K562 (cell line): ENCODE data around the gene ZNF747. TPM values are rescaled to one million over a fixed set of nuclear protein-coding genes. Genes with fewer than 3 reads are reported as not detected.

Experiments used
- ATAC-seq: fragments of 200-7000 bp; cut with Tn5 transposase; 3 replicates; pipeline ENCODE4 v1.9.1; 2020; ENCODE audit warnings: moderate library complexity
- BruUV-seq: library from RNA; stranded (reverse); fragments of 400-500 nt; replicated peaks from 2 replicates; lab custom pipeline; 2021; lab: Mats Ljungman, UMichigan
- CTCF ChIA-PET: fragments of 300-600 bp; formaldehyde crosslinking; extraction: SDS; loops from one replicate; lab custom pipeline; 2021; ENCODE audit warnings: low intra/inter-chr PET ratio; lab: Yijun Ruan, JAX
- POLR2A ChIA-PET: fragments of 300-600, 350-650 bp; sonication (Branson Sonifier 250); formaldehyde crosslinking; extraction: SDS; loops from one replicate; lab custom pipeline; 2021; ENCODE audit warnings: antibody characterized with exemption, inconsistent platforms; lab: Yijun Ruan, JAX
- DNase-seq, 4 experiments: peaks; one replicate each; pipeline versions ENCODE4 v3.0.0 to v3.0.0-alpha.2; 2011 to 2018; ENCODE audit warnings: low spot score in 3 of 4, mixed read lengths in 3 of 4; ENCODE audit errors: extremely low read depth in 1 of 4
- FAIRE-seq: peaks from 2 replicates; lab custom pipeline; 2011; peaks lifted over from hg19 to GRCh38; lab: Jason Lieb, UNC
- H2AFZ ChIP-seq: 2 replicates; pipeline ENCODE4 v1.6.0; 2011; ENCODE audit warnings: low read depth, low read length, control low read depth, inconsistent platforms
- H3K27ac ChIP-seq: fragments of 200-600 bp; 3 replicates; pipeline ENCODE4 v1.8.0; 2011; ENCODE audit warnings: low read depth, mild to moderate bottlenecking, control low read depth, inconsistent platforms, low read length, moderate library complexity, mixed read lengths; ENCODE audit errors: extremely low read depth
- H3K27me3 ChIP-seq, 2 experiments: fragments of 300-600 bp in 1 of 2; 2 replicates in 1 of 2; 3 replicates in 1 of 2; pipeline versions ENCODE4 v1.6.0 to v1.8.0; 2011; ENCODE audit warnings: inconsistent platforms in 2 of 2, low read length in 2 of 2, mild to moderate bottlenecking in 1 of 2, mixed read lengths in 1 of 2, moderate library complexity in 1 of 2; ENCODE audit not compliant: control insufficient read depth in 2 of 2, insufficient read depth in 2 of 2
- H3K36me3 ChIP-seq: fragments of 300-600 bp; 3 replicates; pipeline ENCODE4 v1.8.0; 2011; ENCODE audit warnings: mild to moderate bottlenecking, low read length, inconsistent platforms; ENCODE audit not compliant: control insufficient read depth, insufficient read depth
- H3K4me1 ChIP-seq, 2 experiments: fragments of 200-600 bp in 1 of 2; replicated peaks in 1 of 2; 2 replicates in 1 of 2; 3 replicates in 1 of 2; pipeline versions ENCODE4 v1.5.1 to v1.8.0; 2011; ENCODE audit warnings: inconsistent platforms in 2 of 2, low read length in 2 of 2, mild to moderate bottlenecking in 1 of 2, mixed read lengths in 1 of 2, moderate library complexity in 1 of 2; ENCODE audit not compliant: control insufficient read depth in 2 of 2, insufficient read depth in 2 of 2
- H3K4me2 ChIP-seq: 2 replicates; pipeline ENCODE4 v1.6.1; 2011; ENCODE audit warnings: low read length, control low read depth, inconsistent platforms, mixed read lengths; ENCODE audit not compliant: insufficient read depth
- H3K4me3 ChIP-seq: fragments of 200-600 bp; sonication (generic), shearing (Covaris generic); 2 replicates; pipeline ENCODE4 v1.5.1; 2016; ENCODE audit warnings: control low read depth, inconsistent platforms
- H3K79me2 ChIP-seq: fragments of 200-600 bp; 3 replicates; pipeline ENCODE4 v1.8.0; 2011; ENCODE audit warnings: low read length, inconsistent platforms; ENCODE audit not compliant: control insufficient read depth, insufficient read depth
- H3K9ac ChIP-seq, 2 experiments: 2 replicates each; pipeline versions ENCODE4 v1.6.0 to v1.6.1; 2011; ENCODE audit warnings: low read depth in 2 of 2, low read length in 2 of 2, control low read depth in 1 of 2, inconsistent platforms in 1 of 2, mild to moderate bottlenecking in 1 of 2, mixed read lengths in 1 of 2; ENCODE audit not compliant: insufficient read depth in 1 of 2
- H3K9me1 ChIP-seq: one replicate; pipeline ENCODE4 v1.6.0; 2011; ENCODE audit warnings: inconsistent platforms, mild to moderate bottlenecking, low read length, moderate library complexity; ENCODE audit not compliant: control insufficient read depth, insufficient read depth
- H3K9me3 ChIP-seq: replicated peaks from 2 replicates; pipeline ENCODE4 v1.5.1; 2011; ENCODE audit warnings: low read depth, low read length, inconsistent platforms; ENCODE audit not compliant: control insufficient read depth, insufficient read depth
- H4K20me1 ChIP-seq: replicated peaks from 2 replicates; pipeline ENCODE4 v1.6.1; 2011; ENCODE audit warnings: low read length, inconsistent platforms, mixed read lengths; ENCODE audit not compliant: control insufficient read depth, insufficient read depth
- ARNT ChIP-seq, 2 experiments: fragments of 450-650 bp; IDR thresholded peaks; 2 replicates each; pipeline ENCODE4 v1.6.1; 2016; ENCODE audit warnings: mild to moderate bottlenecking in 1 of 2
- BRD4 ChIP-seq: fragments of 200-600 bp; sonication (generic); IDR thresholded peaks from 2 replicates; pipeline ENCODE4 v1.6.1; 2017; ENCODE audit warnings: inconsistent platforms
- CEBPG ChIP-seq, 3 experiments: fragments of 200-800 bp in 1 of 3; sonication (Bioruptor generic) in 1 of 3; sonication (generic) in 1 of 3; formaldehyde crosslinking in 1 of 3; IDR thresholded peaks in 2 of 3; conservative IDR thresholded peaks in 1 of 3; 2 replicates each; pipeline versions ENCODE4 v1.6.1 to v1.8.0; 2016 to 2022; ENCODE audit warnings: missing compliant biosample characterization in 2 of 3, missing genetic modification characterization in 2 of 3, mild to moderate bottlenecking in 1 of 3, missing genetic modification reagents in 1 of 3
- NR2C2 ChIP-seq, 2 experiments: fragments of 200-800 bp in 1 of 2; sonication (Bioruptor generic) in 1 of 2; sonication (generic) in 1 of 2; formaldehyde crosslinking in 1 of 2; IDR thresholded peaks; 2 replicates each; pipeline versions ENCODE4 v1.6.1 to v1.8.0; 2016 to 2022; ENCODE audit warnings: mild to moderate bottlenecking in 1 of 2, missing compliant biosample characterization in 1 of 2, missing genetic modification characterization in 1 of 2, missing genetic modification reagents in 1 of 2
- RHOXF2B ChIP-seq: fragments of 250-450 bp; sonication (Bioruptor Pico); conservative IDR thresholded peaks from 2 replicates; pipeline ENCODE4 v1.5.1; 2021
- ZNF253 ChIP-seq: fragments of 250-450 bp; sonication (Bioruptor Pico); conservative IDR thresholded peaks from 2 replicates; pipeline ENCODE4 v1.6.1; 2021; ENCODE audit warnings: mild to moderate bottlenecking
- WGBS: fragments of 100-300 bp; shearing (Covaris generic); methylation state at CpG from one replicate; pipeline ENCODE4 v1.1.6; 2016; ENCODE audit warnings: low coverage, mixed read lengths; ENCODE audit not compliant: insufficient coverage; ENCODE audit errors: missing lambda C conversion rate; 5-methylcytosine and 5-hydroxymethylcytosine counted together
- in situ Hi-C: fragments of 300-500 bp; cut with MboI; formaldehyde crosslinking; loops from 4 replicates; pipeline ENCODE4 v1.15.0; 2018; ENCODE audit warnings: inconsistent platforms, mixed read lengths
- intact Hi-C: fragments of 100-400 bp; cut with micrococcal nuclease; formaldehyde crosslinking; loops from 2 replicates; pipeline ENCODE4 v1.14.2; 2022
- polyA plus RNA-seq, 8 experiments: library from polyadenylated mRNA; depleted of rRNA in 4 of 8; stranded (reverse) in 5 of 8; unstranded in 3 of 8; fragments of >200 nt; fragmentation: Nextera tagmentation in 2 of 8; fragmentation: Illumina TruSeq in 1 of 8; extraction: Ambion mirVana in 2 of 8; extraction: Trizol in 1 of 8; gene quantifications; 2 replicates each; pipeline versions ENCODE4 v1.2.1 to v1.2.3, GENCODE V29; 2011 to 2014; ENCODE audit warnings: inconsistent platforms in 1 of 8, missing spikeins in 1 of 8
- total RNA-seq, 7 experiments: library from RNA; depleted of rRNA in 6 of 7; stranded (reverse); fragments of >200 nt in 6 of 7; fragmentation: Illumina TruSeq in 2 of 7; extraction: Trizol in 2 of 7; gene quantifications; 2 replicates each; pipeline versions ENCODE4 v1.2.1 to v1.2.3, GENCODE V29; 2011 to 2021; ENCODE audit warnings: low replicate concordance in 1 of 7
- TF ChIP-seq, protein P1 (sequence below): IDR thresholded peaks from 2 replicates; pipeline ENCODE4 v1.6.1; 2014; ENCODE audit warnings: antibody characterized with exemption

ZNF747 gene
- total and polyA plus RNA-seq, 9 of the 15 experiments (the other 6 are each of a cell fraction or from before 2014, with no cell fraction given), result 0.14 to 3.3 (median 1.5) TPM

DNA sequence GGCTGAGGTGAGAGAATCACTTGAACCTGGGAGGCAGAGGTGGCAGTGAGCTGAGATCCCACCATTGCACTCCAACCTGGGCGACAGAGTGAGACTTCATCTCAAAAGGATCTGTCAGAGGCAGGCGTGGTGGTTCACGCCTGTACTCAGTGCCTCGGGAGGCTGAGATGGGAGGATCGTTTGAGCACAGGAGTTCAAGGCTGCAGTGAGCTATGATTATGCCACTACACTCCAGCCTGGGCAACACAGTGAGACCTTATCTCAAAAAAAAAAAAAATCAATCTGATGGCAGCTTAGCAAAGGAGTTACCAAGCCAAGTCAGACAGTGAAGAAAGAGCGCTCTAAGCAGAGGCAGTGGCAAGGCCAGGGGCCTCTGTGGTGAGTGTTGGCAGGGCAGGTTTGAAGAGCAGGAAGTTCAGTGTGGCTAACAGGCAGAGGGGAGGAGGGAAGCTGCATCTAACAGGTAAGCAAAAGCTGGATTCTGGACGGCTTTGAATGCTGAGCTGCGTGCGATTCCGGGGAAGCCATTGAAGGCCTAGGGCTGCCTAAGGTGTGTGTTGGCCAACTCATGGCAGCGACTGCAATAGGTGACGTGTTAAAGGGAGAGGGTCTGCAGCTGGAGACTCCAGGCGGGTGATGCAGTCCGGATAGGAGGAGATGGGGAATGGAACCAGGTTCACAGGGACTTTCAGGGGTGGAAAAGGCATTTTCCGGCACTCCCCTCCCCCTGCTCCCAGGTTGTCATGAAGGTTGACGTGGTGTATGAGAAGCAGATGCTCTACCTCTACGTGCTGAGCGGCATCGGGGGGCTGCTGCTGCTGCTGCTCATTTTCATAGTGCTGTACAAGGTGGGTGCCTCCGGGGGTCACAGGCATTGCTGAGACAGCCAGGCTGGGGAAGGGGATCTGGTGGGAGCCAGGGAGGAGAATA is 15.3 kb downstream of the ZNF747 start:
- no TSS peak for BruUV-seq
- H3K9ac ChIP-seq, result no peak overlapping the region; a peak in 1 of 4 replicates
- H3K9me3 ChIP-seq, result no peaks in the 10 kb centered on the region
- no peak for ATAC-seq
- TF ChIP-seq NR2C2 (CRISPR knock-in tag; IDR thresholded peaks at IDR 0.05), result no peak
- TF ChIP-seq NR2C2 (tag; IDR thresholded peaks at IDR 0.05), result no peak
- TF ChIP-seq RHOXF2B (CRISPR knock-in tag), result no peak
- TF ChIP-seq CEBPG (CRISPR knock-in tag; IDR thresholded peaks at IDR 0.05), result no peak
- TF ChIP-seq CEBPG (tag; conservative IDR thresholded peaks at IDR 0.05 in 1 of 2, IDR thresholded peaks at IDR 0.05 in 1 of 2), result no peak
- no peak for TF ChIP-seq ARNT (IDR thresholded peaks at IDR 0.05)
- no peak for TF ChIP-seq ZNF253 (CRISPR knock-in tag)
- TF ChIP-seq BRD4, result no peak
- TF ChIP-seq, protein P1, sequence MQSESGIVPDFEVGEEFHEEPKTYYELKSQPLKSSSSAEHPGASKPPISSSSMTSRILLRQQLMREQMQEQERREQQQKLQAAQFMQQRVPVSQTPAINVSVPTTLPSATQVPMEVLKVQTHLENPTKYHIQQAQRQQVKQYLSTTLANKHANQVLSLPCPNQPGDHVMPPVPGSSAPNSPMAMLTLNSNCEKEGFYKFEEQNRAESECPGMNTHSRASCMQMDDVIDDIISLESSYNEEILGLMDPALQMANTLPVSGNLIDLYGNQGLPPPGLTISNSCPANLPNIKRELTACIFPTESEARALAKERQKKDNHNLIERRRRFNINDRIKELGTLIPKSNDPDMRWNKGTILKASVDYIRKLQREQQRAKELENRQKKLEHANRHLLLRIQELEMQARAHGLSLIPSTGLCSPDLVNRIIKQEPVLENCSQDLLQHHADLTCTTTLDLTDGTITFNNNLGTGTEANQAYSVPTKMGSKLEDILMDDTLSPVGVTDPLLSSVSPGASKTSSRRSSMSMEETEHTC, result no peak
- no peak for DNase-seq
- 0 out of 3 replicates have a peak, but pooled peaks cover under 1% of the 10 kb centered on the region for H3K79me2 ChIP-seq
- ChIA-PET POLR2A (interaction anchor here (1.1 to 2.0 kb wide), 2 partner anchors 8 to 73 kb away, joined by 3 to 9 read pairs; no protein-coding TSS in a partner anchor), CTCF (no interaction called here)
- no peak overlapping the region for H3K27ac ChIP-seq
- intact Hi-C loops (no loop called here), in situ Hi-C loops (no loop called here)
- peaks cover 6% of the 10 kb centered on the region for H3K9me1 ChIP-seq
- WGBS, result 60% methylated on average over 20 of the region's 20 CpGs
- no peaks in the 10 kb centered on the region for H4K20me1 ChIP-seq
- no peaks in the 10 kb centered on the region for H3K27me3 ChIP-seq
- H3K4me1 ChIP-seq, result peaks cover 6 to 24% of the 10 kb centered on the region in 2 experiments; a peak in 4 of 5 replicates
- peaks cover 2% of the 10 kb centered on the region; the same call in 1 of the 3 replicates for H3K36me3 ChIP-seq
- no peak overlapping the region for H2AFZ ChIP-seq
- H3K4me2 ChIP-seq, result no peak overlapping the region
- H3K4me3 ChIP-seq, result no peak overlapping the region
- no peak for FAIRE-seq
